CD4-positive, alpha-beta T cell treated with Interleukin-4 for 4 hours (primary cell): Measurements from ENCODE around the gene HERC2.

Source experiments
- DNase-seq: peaks from one replicate; pipeline ENCODE4 v3.0.0-alpha.2; 2020

Gene HERC2

GRCh38 chr15:28093752-28094535 lies 228.0 kb downstream of the HERC2 start:
- DNase-seq: no peak

- DNase-seq: no peak
Measured at GRCh38 chr15:28091313-28091712, 230.7 kb downstream of the HERC2 start.

GRCh38 chr15:28086175-28086703 lies 235.7 kb downstream of the HERC2 start:
- DNase-seq: peak; percentile 66

GRCh38 chr15:28085489-28086174 lies 236.3 kb downstream of the HERC2 start:
- no peak for DNase-seq

- no peak for DNase-seq
Measured at GRCh38 chr15:28084547-28084946, 237.4 kb downstream of the HERC2 start.

GRCh38 chr15:28082891-28083684 lies 238.9 kb downstream of the HERC2 start:
- DNase-seq: no peak

GRCh38 chr15:28081594-28081993 lies 240.4 kb downstream of the HERC2 start:
- no peak for DNase-seq

GRCh38 chr15:28080386-28080785 lies 241.6 kb downstream of the HERC2 start:
- DNase-seq: no peak

GRCh38 chr15:28079313-28079969 lies 242.5 kb downstream of the HERC2 start:
- no peak for DNase-seq

- no peak for DNase-seq
Measured at GRCh38 chr15:28078191-28078719, 243.7 kb downstream of the HERC2 start.

- no peak for DNase-seq
Measured at GRCh38 chr15:28075573-28075972, 246.4 kb downstream of the HERC2 start.

- DNase-seq: no peak
Measured at GRCh38 chr15:28068930-28069329, 253.0 kb downstream of the HERC2 start.

GRCh38 chr15:28066231-28066630 lies 255.7 kb downstream of the HERC2 start:
- no peak for DNase-seq
